Choroid plexus epithelial cell (primary cell): ENCODE data around the gene TTLL5.

Experiments used
- DNase-seq: peaks from one replicate; pipeline ENCODE4 v3.0.0-alpha.2; 2010; ENCODE audit warnings: low read depth
- H3K4me3 ChIP-seq: 2 replicates; pipeline ENCODE4 v1.5.1; 2011; ENCODE audit warnings: low read depth, mild to moderate bottlenecking, control low read depth, low read length, moderate library complexity
- CTCF ChIP-seq: conservative IDR thresholded peaks from 2 replicates; pipeline ENCODE4 v1.5.1; 2011; ENCODE audit warnings: low read depth, mild to moderate bottlenecking, control low read depth, inconsistent platforms, low read length, moderate library complexity

TTLL5 gene

GRCh38 chr14:75649337-75649736, 11.7 kb upstream of the TTLL5 start:
- DNase-seq = no peak
- TF ChIP-seq CTCF = no peak
- H3K4me3 ChIP-seq = no peak overlapping the region

- TF ChIP-seq CTCF = no peak
- no peak overlapping the region for H3K4me3 ChIP-seq
- no peak for DNase-seq
Observed at GRCh38 chr14:75649773-75650172, 11.3 kb upstream of the TTLL5 start.

- no peak overlapping the region for H3K4me3 ChIP-seq
- no peak for TF ChIP-seq CTCF
- no peak for DNase-seq
Observed at GRCh38 chr14:75650253-75651058, 10.6 kb upstream of the TTLL5 start.

GRCh38 chr14:75653563-75653962, 7.5 kb upstream of the TTLL5 start:
- DNase-seq = no peak
- no peak overlapping the region for H3K4me3 ChIP-seq
- TF ChIP-seq CTCF = no peak

- no peak overlapping the region for H3K4me3 ChIP-seq
- peak; percentile 82 for DNase-seq
- peak; percentile 98 for TF ChIP-seq CTCF
Observed at GRCh38 chr14:75654127-75654732, 6.8 kb upstream of the TTLL5 start.

GRCh38 chr14:75655235-75655634, 5.8 kb upstream of the TTLL5 start:
- no peak for TF ChIP-seq CTCF
- DNase-seq = no peak
- no peak overlapping the region for H3K4me3 ChIP-seq

- H3K4me3 ChIP-seq = no peak overlapping the region
- TF ChIP-seq CTCF = no peak
- DNase-seq = no peak
Observed at GRCh38 chr14:75657331-75657730, 3.7 kb upstream of the TTLL5 start.
